ENCODE results near the gene KRT6B. TPM values are rescaled to one million over a fixed set of nuclear protein-coding genes. Genes with fewer than 3 reads are reported as not detected.

The KRT6B gene
- total RNA-seq, 1 experiment from 2014 or later, result not detected

GRCh38 chr12:52446367-52447045, 5.4 kb downstream of the KRT6B start:
- Mint-ChIP-seq H3K4me1 (ENCODE audit: low read depth, unreplicated experiment) (peaks cover 19% of the 10 kb centered on the region), H3K4me3 (ENCODE audit: unreplicated experiment) (no peak overlapping the region), H3K36me3 (ENCODE audit: insufficient read depth, unreplicated experiment) (no peaks in the 10 kb centered on the region), H3K9me3 (ENCODE audit: unreplicated experiment) (no peaks in the 10 kb centered on the region), H3K27ac (ENCODE audit: unreplicated experiment) (no peak overlapping the region), H3K27me3 (ENCODE audit: insufficient read depth, unreplicated experiment) (no peaks in the 10 kb centered on the region)
- ChIA-PET POLR2A (no interaction called here), CTCF (no interaction called here)
- no peak overlapping the region for H3K4me3 ChIP-seq (ENCODE audit: low read depth, low read length)
- intact Hi-C loops (cut with micrococcal nuclease; ENCODE audit: unreplicated experiment), result no loop called here
- peaks cover 27% of the 10 kb centered on the region for H3K4me1 ChIP-seq
- no TSS peak for BruUV-seq (replicated peaks)
- no peak for DNase-seq
- no peaks in the 10 kb centered on the region for H3K9me3 ChIP-seq
- no peaks in the 10 kb centered on the region for H3K27me3 ChIP-seq (replicated peaks; ENCODE audit: control insufficient read depth, insufficient read depth, low read length)
- H3K36me3 ChIP-seq (ENCODE audit: control insufficient read depth, insufficient read depth, low read length), result no peaks in the 10 kb centered on the region
- TF ChIP-seq CTCF (IDR thresholded peaks at IDR 0.05; ENCODE audit: insufficient read depth in 1 of 2, low read depth in 1 of 2, low read length in 1 of 2, severe bottlenecking in 1 of 2, unreplicated experiment in 1 of 2), result no peak

GRCh38 chr12:52445876-52446275, 6.1 kb downstream of the KRT6B start:
- ChIA-PET POLR2A (no interaction called here), CTCF (no interaction called here)
- no peak for TF ChIP-seq CTCF (IDR thresholded peaks at IDR 0.05; ENCODE audit: insufficient read depth in 1 of 2, low read depth in 1 of 2, low read length in 1 of 2, severe bottlenecking in 1 of 2, unreplicated experiment in 1 of 2)
- Histone ChIP-seq H3K9me3 (no peaks in the 10 kb centered on the region), H3K4me1 (peaks cover 33% of the 10 kb centered on the region), H3K4me3 (ENCODE audit: low read depth, low read length) (no peak overlapping the region), H3K36me3 (ENCODE audit: control insufficient read depth, insufficient read depth, low read length) (no peaks in the 10 kb centered on the region), H3K27me3 (replicated peaks; ENCODE audit: control insufficient read depth, insufficient read depth, low read length) (no peaks in the 10 kb centered on the region)
- BruUV-seq (replicated peaks), result no TSS peak
- H3K9me3 Mint-ChIP-seq (ENCODE audit: unreplicated experiment), result no peaks in the 10 kb centered on the region
- no peaks in the 10 kb centered on the region for H3K36me3 Mint-ChIP-seq (ENCODE audit: insufficient read depth, unreplicated experiment)
- no peak overlapping the region for H3K4me3 Mint-ChIP-seq (ENCODE audit: unreplicated experiment)
- DNase-seq, result no peak
- no peak overlapping the region for H3K27ac Mint-ChIP-seq (ENCODE audit: unreplicated experiment)
- H3K27me3 Mint-ChIP-seq (ENCODE audit: insufficient read depth, unreplicated experiment), result no peaks in the 10 kb centered on the region
- intact Hi-C loops (cut with micrococcal nuclease; ENCODE audit: unreplicated experiment), result no loop called here
- H3K4me1 Mint-ChIP-seq (ENCODE audit: low read depth, unreplicated experiment), result peaks cover 25% of the 10 kb centered on the region

- Mint-ChIP-seq H3K4me3 (ENCODE audit: unreplicated experiment) (no peak overlapping the region), H3K9me3 (ENCODE audit: unreplicated experiment) (no peaks in the 10 kb centered on the region), H3K4me1 (ENCODE audit: low read depth, unreplicated experiment) (peaks cover 28% of the 10 kb centered on the region), H3K27ac (ENCODE audit: unreplicated experiment) (no peak overlapping the region), H3K27me3 (ENCODE audit: insufficient read depth, unreplicated experiment) (no peaks in the 10 kb centered on the region), H3K36me3 (ENCODE audit: insufficient read depth, unreplicated experiment) (no peaks in the 10 kb centered on the region)
- Histone ChIP-seq H3K9me3 (no peaks in the 10 kb centered on the region), H3K27me3 (replicated peaks; ENCODE audit: control insufficient read depth, insufficient read depth, low read length) (no peaks in the 10 kb centered on the region), H3K36me3 (ENCODE audit: control insufficient read depth, insufficient read depth, low read length) (no peaks in the 10 kb centered on the region), H3K4me1 (peaks cover 37% of the 10 kb centered on the region), H3K4me3 (ENCODE audit: low read depth, low read length) (no peak overlapping the region)
- no TSS peak for BruUV-seq (replicated peaks)
- ChIA-PET CTCF (no interaction called here), POLR2A (no interaction called here)
- DNase-seq, result no peak
- no peak for TF ChIP-seq CTCF (IDR thresholded peaks at IDR 0.05; ENCODE audit: insufficient read depth in 1 of 2, low read depth in 1 of 2, low read length in 1 of 2, severe bottlenecking in 1 of 2, unreplicated experiment in 1 of 2)
- intact Hi-C loops (cut with micrococcal nuclease; ENCODE audit: unreplicated experiment), result loop anchor here (5.0 kb wide), 1 partner anchor 53 kb away; no protein-coding TSS in a partner anchor
Observed at GRCh38 chr12:52444647-52445595, 7.0 kb downstream of the KRT6B start.

All from Caco-2 (cell line).